ENCODE results near the gene TRIOBP. TPM values are rescaled to one million over a fixed set of nuclear protein-coding genes. Genes with fewer than 3 reads are reported as not detected.

TRIOBP gene
- total and polyA plus RNA-seq, 12 donors: 34.7 to 115 (median 82.4) TPM

DNA sequence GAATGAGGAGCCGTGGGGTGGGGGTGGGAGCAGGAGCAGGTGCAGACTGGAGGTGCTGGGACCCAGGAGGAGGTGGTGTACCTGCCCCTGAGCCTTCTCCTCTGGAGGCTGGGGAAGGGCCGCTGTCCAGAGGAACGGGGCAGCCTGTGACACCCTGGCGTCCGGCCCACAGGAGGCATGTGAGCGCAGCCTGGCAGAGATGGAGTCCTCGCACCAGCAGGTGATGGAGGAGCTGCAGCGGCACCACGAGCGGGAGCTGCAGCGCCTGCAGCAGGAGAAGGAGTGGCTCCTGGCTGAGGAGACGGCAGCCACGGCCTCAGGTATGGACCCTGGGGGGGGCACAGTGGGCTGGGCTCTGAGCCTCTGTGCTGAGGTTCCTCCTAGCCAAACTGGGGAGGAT lies 68.7 kb downstream of the TRIOBP start:
- peak; percentile 29 to 76 (median 52) for ATAC-seq
- peak in 1 of 2 donors; percentile 67 for DNase-seq
- WGBS, 2 donors: 79 to 86% methylated on average over 13 of the region's 13 CpGs
- no peaks in the 10 kb centered on the region for H3K9me3 ChIP-seq
- H3K4me1 ChIP-seq: peaks cover 0 to 18% (median 8%) of the 10 kb centered on the region in 9 donors
- H3K36me3 ChIP-seq: peaks cover 5 to 100% (median 54%) of the 10 kb centered on the region in 9 donors
- H3K4me3 ChIP-seq: no peak overlapping the region
- TF ChIP-seq, protein P1, sequence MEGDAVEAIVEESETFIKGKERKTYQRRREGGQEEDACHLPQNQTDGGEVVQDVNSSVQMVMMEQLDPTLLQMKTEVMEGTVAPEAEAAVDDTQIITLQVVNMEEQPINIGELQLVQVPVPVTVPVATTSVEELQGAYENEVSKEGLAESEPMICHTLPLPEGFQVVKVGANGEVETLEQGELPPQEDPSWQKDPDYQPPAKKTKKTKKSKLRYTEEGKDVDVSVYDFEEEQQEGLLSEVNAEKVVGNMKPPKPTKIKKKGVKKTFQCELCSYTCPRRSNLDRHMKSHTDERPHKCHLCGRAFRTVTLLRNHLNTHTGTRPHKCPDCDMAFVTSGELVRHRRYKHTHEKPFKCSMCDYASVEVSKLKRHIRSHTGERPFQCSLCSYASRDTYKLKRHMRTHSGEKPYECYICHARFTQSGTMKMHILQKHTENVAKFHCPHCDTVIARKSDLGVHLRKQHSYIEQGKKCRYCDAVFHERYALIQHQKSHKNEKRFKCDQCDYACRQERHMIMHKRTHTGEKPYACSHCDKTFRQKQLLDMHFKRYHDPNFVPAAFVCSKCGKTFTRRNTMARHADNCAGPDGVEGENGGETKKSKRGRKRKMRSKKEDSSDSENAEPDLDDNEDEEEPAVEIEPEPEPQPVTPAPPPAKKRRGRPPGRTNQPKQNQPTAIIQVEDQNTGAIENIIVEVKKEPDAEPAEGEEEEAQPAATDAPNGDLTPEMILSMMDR (IDR thresholded peaks at IDR 0.05): no peak
- no peaks in the 10 kb centered on the region for H3K27me3 ChIP-seq
- intact Hi-C loops (cut with DNase I): no loop called here
- H3K27ac ChIP-seq: peak overlapping the region in 5 of 10 donors; percentile 5 to 58 (median 40)

- Histone ChIP-seq H3K4me1 (peaks cover 0 to 18% (median 8%) of the 10 kb centered on the region in 9 donors), H3K9me3 (no peaks in the 10 kb centered on the region), H3K27me3 (no peaks in the 10 kb centered on the region), H3K36me3 (peaks cover 5 to 100% (median 51%) of the 10 kb centered on the region in 9 donors), H3K27ac (no peak overlapping the region), H3K4me3 (no peak overlapping the region)
- TF ChIP-seq, protein P1 (IDR thresholded peaks at IDR 0.05): no peak
- DNase-seq: no peak
- ATAC-seq: peak in 1 of 8 donors; percentile 3
- intact Hi-C loops (cut with DNase I): no loop called here
- 86 to 90% methylated on average over 8 of the region's 8 CpGs for WGBS, 2 donors
These were observed 69.2 kb downstream of the TRIOBP start for GRCh38 chr22:37765953-37766576.

GRCh38 chr22:37768273-37768672 lies 71.4 kb downstream of the TRIOBP start:
- Histone ChIP-seq H3K9me3 (no peaks in the 10 kb centered on the region), H3K4me3 (no peak overlapping the region), H3K27ac (no peak overlapping the region), H3K36me3 (peaks cover 5 to 100% (median 59%) of the 10 kb centered on the region in 9 donors), H3K4me1 (peaks cover 0 to 18% (median 8%) of the 10 kb centered on the region in 9 donors), H3K27me3 (no peaks in the 10 kb centered on the region)
- DNase-seq (no peak), ATAC-seq (no peak)
- intact Hi-C loops (cut with DNase I): no loop called here
- TF ChIP-seq, protein P1 (IDR thresholded peaks at IDR 0.05): peak in 1 of 9 donors; percentile 29
- 96 to 98% methylated on average over 3 of the region's 3 CpGs for WGBS, 2 donors

GRCh38 chr22:37769056-37769455 lies 72.2 kb downstream of the TRIOBP start:
- DNase-seq: no peak
- TF ChIP-seq, protein P1 (IDR thresholded peaks at IDR 0.05): no peak
- Histone ChIP-seq H3K27ac (no peak overlapping the region), H3K36me3 (peaks cover 5 to 99% (median 55%) of the 10 kb centered on the region in 9 donors), H3K27me3 (no peaks in the 10 kb centered on the region), H3K9me3 (no peaks in the 10 kb centered on the region), H3K4me1 (peaks cover 0 to 18% (median 8%) of the 10 kb centered on the region in 9 donors), H3K4me3 (no peak overlapping the region)
- ATAC-seq: no peak
- 96 to 97% methylated on average over 24 of the region's 24 CpGs for WGBS, 2 donors
- intact Hi-C loops (cut with DNase I): no loop called here
